H1 (cell line): ENCODE data around the gene ASPDH. TPM values are rescaled to one million over a fixed set of nuclear protein-coding genes. Genes with fewer than 3 reads are reported as not detected.
A peak's percentile ranks its signal among the peaks of the same experiment; 100 is the strongest.

Experiments
- CTCF ChIA-PET: fragments of 300-600 bp; sonication (Branson Sonifier 250); formaldehyde crosslinking; loops from one replicate; lab custom pipeline; 2021; ENCODE audit not compliant: partially characterized antibody; lab: Charles Lee
- POLR2A ChIA-PET: fragments of 300-600 bp; sonication (Branson Sonifier 250); formaldehyde crosslinking; loops from one replicate; lab custom pipeline; 2021; ENCODE audit warnings: inconsistent platforms; ENCODE audit not compliant: partially characterized antibody; lab: Charles Lee
- DNase-seq, 2 experiments: peaks; one replicate each; pipeline versions ENCODE4 v3.0.0 to v3.0.0-alpha.2; 2010 to 2022; ENCODE audit warnings: low spot score in 2 of 2, low read depth in 1 of 2, mixed read lengths in 1 of 2
- FAIRE-seq: peaks from 2 replicates; lab custom pipeline; 2011; peaks lifted over from hg19 to GRCh38; lab: Jason Lieb, UNC
- H2AFZ ChIP-seq: 2 replicates; pipeline ENCODE4 v1.8.1; 2012; ENCODE audit warnings: low read length, inconsistent platforms
- H2AK5ac ChIP-seq: 2 replicates; pipeline ENCODE4 v1.6.1; 2013; ENCODE audit warnings: low read depth, low read length
- H2BK120ac ChIP-seq: replicated peaks from 2 replicates; pipeline ENCODE3; 2013; ENCODE audit warnings: low read depth, low read length, inconsistent platforms
- H2BK12ac ChIP-seq: 2 replicates; pipeline ENCODE4 v1.6.1; 2013; ENCODE audit warnings: low read depth, low read length
- H2BK15ac ChIP-seq: 2 replicates; pipeline ENCODE4 v1.6.1; 2013; ENCODE audit warnings: low read length
- H2BK20ac ChIP-seq: 2 replicates; pipeline ENCODE4 v1.6.1; 2013; ENCODE audit warnings: low read length
- H2BK5ac ChIP-seq: 2 replicates; pipeline ENCODE4 v1.6.1; 2013; ENCODE audit warnings: low read depth, low read length
- H3K14ac ChIP-seq: 2 replicates; pipeline ENCODE4 v1.6.1; 2013; ENCODE audit warnings: inconsistent platforms; ENCODE audit not compliant: insufficient read length
- H3K18ac ChIP-seq: 2 replicates; pipeline ENCODE4 v1.6.1; 2013; ENCODE audit warnings: low read length; ENCODE audit errors: extremely low read depth
- H3K23ac ChIP-seq: 2 replicates; pipeline ENCODE4 v1.6.1; 2013; ENCODE audit warnings: inconsistent platforms; ENCODE audit not compliant: insufficient read length
- H3K23me2 ChIP-seq: 2 replicates; pipeline ENCODE4 v1.6.1; 2013; ENCODE audit warnings: low read depth, low read length
- H3K27ac ChIP-seq: 2 replicates; pipeline ENCODE4 v1.6.1; 2011; ENCODE audit warnings: low read depth, low read length, inconsistent platforms
- H3K27me3 ChIP-seq, 4 experiments: replicated peaks in 1 of 4; 1 replicate in 1 of 4; 2 replicates in 3 of 4; pipeline versions ENCODE4 v1.6.1 to v1.8.1; 2011 to 2013; ENCODE audit warnings: low read length in 3 of 4, mild to moderate bottlenecking in 3 of 4, inconsistent platforms in 2 of 4, mixed read lengths in 2 of 4, moderate library complexity in 1 of 4; ENCODE audit not compliant: control insufficient read depth in 3 of 4, insufficient read depth in 3 of 4; ENCODE audit errors: extremely low read depth in 1 of 4
- H3K36me3 ChIP-seq, 4 experiments: 2 replicates each; pipeline versions ENCODE4 v1.6.1 to v1.8.1; 2011 to 2013; ENCODE audit warnings: mild to moderate bottlenecking in 4 of 4, low read length in 3 of 4, moderate library complexity in 2 of 4, control low read depth in 1 of 4, inconsistent platforms in 1 of 4; ENCODE audit not compliant: insufficient read depth in 4 of 4, control insufficient read depth in 2 of 4
- H3K4ac ChIP-seq: replicated peaks from 2 replicates; pipeline ENCODE3; 2013; ENCODE audit warnings: low read length, low read depth, mixed read lengths, inconsistent platforms; ENCODE audit not compliant: insufficient read length
- H3K4me1 ChIP-seq, 4 experiments: replicated peaks in 1 of 4; 1 replicate in 1 of 4; 2 replicates in 3 of 4; pipeline versions ENCODE4 v1.6.1 to v1.8.1; 2011 to 2013; ENCODE audit warnings: low read length in 3 of 4, inconsistent platforms in 2 of 4, mixed read lengths in 1 of 4; ENCODE audit not compliant: insufficient read depth in 4 of 4, control insufficient read depth in 3 of 4
- H3K4me2 ChIP-seq, 2 experiments: 2 replicates each; pipeline versions ENCODE4 v1.6.1 to v1.8.1; 2011 to 2013; ENCODE audit warnings: low read depth in 2 of 2, low read length in 2 of 2, control low read depth in 1 of 2, inconsistent platforms in 1 of 2, mild to moderate bottlenecking in 1 of 2; ENCODE audit not compliant: insufficient read depth in 1 of 2
- H3K4me3 ChIP-seq, 4 experiments: fragments of 200-600, 300-600 bp in 1 of 4; sonication (generic), shearing (Covaris generic), sonication (Bioruptor Twin) in 1 of 4; 2 replicates each; pipeline versions ENCODE4 v1.5.1 to v1.8.1; 2011 to 2016; ENCODE audit warnings: low read length in 4 of 4, low read depth in 3 of 4, control low read depth in 2 of 4, inconsistent platforms in 2 of 4, mild to moderate bottlenecking in 2 of 4, mixed read lengths in 1 of 4, moderate library complexity in 1 of 4; ENCODE audit not compliant: insufficient read depth in 2 of 4; ENCODE audit errors: extremely low read depth in 1 of 4
- H3K56ac ChIP-seq: replicated peaks from 2 replicates; pipeline ENCODE3; 2013; ENCODE audit warnings: low read depth, mild to moderate bottlenecking, mixed read lengths, low read length, inconsistent platforms; ENCODE audit not compliant: insufficient read length
- H3K79me1 ChIP-seq: 2 replicates; pipeline ENCODE4 v1.6.1; 2013; ENCODE audit warnings: low read depth, low read length, control low read depth
- H3K79me2 ChIP-seq, 2 experiments: 2 replicates each; pipeline versions ENCODE4 v1.6.1 to v1.8.1; 2012 to 2013; ENCODE audit warnings: low read length in 2 of 2, mild to moderate bottlenecking in 2 of 2, inconsistent platforms in 1 of 2; ENCODE audit not compliant: insufficient read depth in 2 of 2, control insufficient read depth in 1 of 2
- H3K9ac ChIP-seq, 4 experiments: replicated peaks in 1 of 4; 1 replicate in 1 of 4; 2 replicates in 3 of 4; pipeline versions ENCODE4 v1.6.1 to v1.8.1; 2011 to 2013; ENCODE audit warnings: low read depth in 3 of 4, low read length in 3 of 4, control low read depth in 2 of 4, mild to moderate bottlenecking in 2 of 4, moderate library complexity in 2 of 4, inconsistent platforms in 1 of 4; ENCODE audit errors: extremely low read depth in 1 of 4
- H3K9me3 ChIP-seq, 2 experiments: 2 replicates each; pipeline versions ENCODE4 v1.6.1 to v1.8.1; 2012 to 2013; ENCODE audit warnings: mild to moderate bottlenecking in 2 of 2, moderate library complexity in 2 of 2, control low read depth in 1 of 2, inconsistent platforms in 1 of 2, low read depth in 1 of 2, low read length in 1 of 2, mixed read lengths in 1 of 2; ENCODE audit not compliant: insufficient read depth in 2 of 2
- H4K20me1 ChIP-seq, 2 experiments: replicated peaks in 1 of 2; 2 replicates each; pipeline versions ENCODE3 to v1.8.1; 2011 to 2013; ENCODE audit warnings: inconsistent platforms in 2 of 2, low read length in 2 of 2, mild to moderate bottlenecking in 1 of 2; ENCODE audit not compliant: insufficient read depth in 2 of 2, control insufficient read depth in 1 of 2
- H4K5ac ChIP-seq: 2 replicates; pipeline ENCODE4 v1.6.1; 2013; ENCODE audit warnings: low read length, low read depth, mixed read lengths, inconsistent platforms; ENCODE audit not compliant: insufficient read length
- H4K8ac ChIP-seq: 2 replicates; pipeline ENCODE4 v1.8.0; 2013; ENCODE audit warnings: mild to moderate bottlenecking, moderate library complexity, low read length, inconsistent platforms; ENCODE audit not compliant: insufficient read depth; ENCODE audit errors: extremely low read depth
- H4K91ac ChIP-seq: replicated peaks from 2 replicates; pipeline ENCODE3; 2013; ENCODE audit warnings: low read length, mixed read lengths, inconsistent platforms; ENCODE audit not compliant: insufficient read length
- ASH2L ChIP-seq: fragments of 200-600, 300-600 bp; sonication (generic); IDR thresholded peaks from one replicate; pipeline ENCODE4 v1.7.1; 2017; ENCODE audit warnings: low read length
- BCL11A ChIP-seq, 2 experiments: IDR thresholded peaks; one replicate each; pipeline ENCODE4 v1.6.1; 2011; ENCODE audit warnings: low read depth in 2 of 2, low read length in 2 of 2, mild to moderate bottlenecking in 2 of 2
- CREB1 ChIP-seq: IDR thresholded peaks from 2 replicates; pipeline ENCODE4 v1.6.1; 2012; ENCODE audit warnings: inconsistent platforms
- EGR1 ChIP-seq: IDR thresholded peaks from 2 replicates; pipeline ENCODE4 v1.6.1; 2011; ENCODE audit warnings: low read depth, low read length, borderline replicate concordance
- GABPA ChIP-seq: IDR thresholded peaks from 2 replicates; pipeline ENCODE4 v1.6.1; 2011; ENCODE audit warnings: mild to moderate bottlenecking, low read length, moderate library complexity, borderline replicate concordance; ENCODE audit not compliant: insufficient read depth
- HDAC6 ChIP-seq: IDR thresholded peaks from one replicate; pipeline ENCODE4 v1.7.1; 2012; ENCODE audit warnings: low read depth, mild to moderate bottlenecking, inconsistent platforms, low read length, moderate library complexity
- KDM1A ChIP-seq: fragments of 200-600, 300-600 bp; sonication (generic); IDR thresholded peaks from 2 replicates; pipeline ENCODE4 v1.7.1; 2016; ENCODE audit warnings: mild to moderate bottlenecking, low read length, borderline replicate concordance
- KDM4A ChIP-seq: IDR thresholded peaks from one replicate; pipeline ENCODE4 v1.7.1; 2012; ENCODE audit warnings: low read depth, mild to moderate bottlenecking, moderate library complexity, low read length, inconsistent platforms; ENCODE audit not compliant: severe bottlenecking
- RAD21 ChIP-seq, 2 experiments: IDR thresholded peaks in 1 of 2; conservative IDR thresholded peaks in 1 of 2; 2 replicates each; pipeline ENCODE4 v1.6.1; 2011; ENCODE audit warnings: low read depth in 2 of 2, low read length in 2 of 2, improper control_type of control experiment in 1 of 2, inconsistent platforms in 1 of 2, mild to moderate bottlenecking in 1 of 2, moderate library complexity in 1 of 2
- RNF2 ChIP-seq: fragments of 200-900, 300-1000 bp; sonication (generic); IDR thresholded peaks from 2 replicates; pipeline ENCODE4 v1.7.1; 2016; ENCODE audit warnings: borderline replicate concordance, low read depth, mild to moderate bottlenecking, antibody characterized with exemption, low read length; ENCODE audit not compliant: poor library complexity, severe bottlenecking; ENCODE audit errors: missing control alignments
- SIN3A ChIP-seq, 2 experiments: IDR thresholded peaks in 1 of 2; conservative IDR thresholded peaks in 1 of 2; 2 replicates each; pipeline ENCODE4 v1.6.1; 2011 to 2012; ENCODE audit warnings: low read length in 2 of 2, improper control_type of control experiment in 1 of 2, low read depth in 1 of 2, mild to moderate bottlenecking in 1 of 2
- SRF ChIP-seq: IDR thresholded peaks from 2 replicates; pipeline ENCODE4 v1.6.1; 2011; ENCODE audit warnings: mild to moderate bottlenecking, low read depth, low read length, moderate library complexity
- WGBS, 2 experiments: shearing (Covaris generic) in 1 of 2; methylation state at CpG; one replicate each; pipeline versions ENCODE4 v1.1.6 to v1.1.7; 2013 to 2015; ENCODE audit warnings: low lambda C conversion rate in 2 of 2, mixed read lengths in 2 of 2, inconsistent platforms in 1 of 2, low coverage in 1 of 2, missing lambda C conversion rate in 1 of 2; ENCODE audit not compliant: insufficient replicate concordance in 2 of 2, insufficient coverage in 1 of 2, insufficient read length in 1 of 2; ENCODE audit errors: extremely low coverage in 1 of 2, missing lambda C conversion rate in 1 of 2; 5-methylcytosine and 5-hydroxymethylcytosine counted together
- polyA plus RNA-seq, 7 experiments: library from polyadenylated mRNA; depleted of rRNA in 3 of 7; stranded (reverse) in 5 of 7; unstranded in 2 of 7; fragments of >200 nt in 5 of 7; fragments of 200-250 nt in 2 of 7; gene quantifications; 1 replicate in 5 of 7; 2 replicates in 1 of 7; 4 replicates in 1 of 7; pipeline versions ENCODE4 v1.2.1 to v1.2.3, GENCODE V29; 2011 to 2013; ENCODE audit warnings: missing spikeins in 2 of 7, mixed read lengths in 2 of 7
- total RNA-seq: library from RNA; stranded (reverse); fragmentation: NEBNext Ultra II Directional; extraction: Animal tissue kit (Norgen Biotek cat#: 25700); gene quantifications from 2 replicates; pipeline ENCODE4 v1.2.1, GENCODE V29; 2021

ASPDH gene
- total and polyA plus RNA-seq, 2 of the 8 experiments (the other 6 are each of a cell fraction or from before 2014, with no cell fraction given) = not detected

DNA sequence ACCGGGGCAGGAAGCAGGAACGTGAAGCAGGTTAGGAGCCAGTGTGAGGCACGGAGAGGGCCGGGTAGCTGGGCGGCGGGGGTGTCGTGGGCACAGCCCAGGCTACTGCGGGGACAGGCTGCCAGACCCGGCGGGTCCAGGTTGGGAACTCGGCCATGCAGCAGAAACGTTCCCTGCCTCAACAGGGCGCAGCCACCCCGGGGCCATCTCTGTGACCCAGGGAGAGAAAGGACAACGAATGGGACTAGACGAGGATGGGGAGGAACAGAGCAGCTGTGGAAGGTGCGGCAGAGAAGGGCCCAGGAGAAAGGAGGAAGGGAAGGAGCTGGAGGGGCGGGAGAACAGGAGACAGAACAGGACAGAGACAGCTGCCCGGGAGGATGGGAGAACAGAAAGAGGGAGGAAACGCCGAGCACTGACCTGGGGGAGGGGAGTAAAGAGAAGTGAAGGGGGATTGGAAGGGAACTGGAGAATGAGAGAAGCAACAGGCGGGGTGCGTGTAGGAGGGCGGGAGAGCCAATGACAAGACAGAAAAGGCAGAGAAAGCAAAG is 24.2 kb downstream of the ASPDH start:
- Histone ChIP-seq H3K4me1 (peaks cover 0 to 17% (median 9%) of the 10 kb centered on the region in 4 experiments; a peak in 5 of 7 replicates), H2BK5ac (no peak overlapping the region), H3K14ac (no peak overlapping the region), H3K79me2 (no peaks in the 10 kb centered on the region), H3K27me3 (peaks cover 10 to 65% (median 49%) of the 10 kb centered on the region in 4 experiments), H4K5ac (no peak overlapping the region), H3K23me2 (peaks cover 3% of the 10 kb centered on the region; the same call in 1 of the 2 replicates), H3K9me3 (peaks cover 20 to 23% of the 10 kb centered on the region in 2 experiments), H2AFZ (no peak overlapping the region), H3K79me1 (no peaks in the 10 kb centered on the region), H2BK20ac (no peak overlapping the region), H3K4me3 (peak overlapping the region in 1 of 4 experiments; percentile 41; a peak in 3 of 8 replicates), H4K20me1 (no peaks in the 10 kb centered on the region), H3K56ac (no peak overlapping the region), H2BK120ac (no peak overlapping the region), H2BK15ac (no peak overlapping the region), H2AK5ac (no peak overlapping the region), H3K36me3 (0 out of 8 replicates have a peak, but pooled peaks cover 0 to 3% (median 0%) of the 10 kb centered on the region in 4 experiments), H4K8ac (no peak overlapping the region; the same call in 1 of the 2 replicates), H2BK12ac (no peak overlapping the region), H3K4ac (no peak overlapping the region), H3K27ac (no peak overlapping the region), H3K9ac (no peak overlapping the region), H3K4me2 (peak overlapping the region; percentile 54 to 63), H4K91ac (no peak overlapping the region), H3K18ac (no peak overlapping the region), H3K23ac (no peak overlapping the region)
- POLR2A ChIA-PET = interaction anchor here (0.7 to 2.7 kb wide), 9 partner anchors 11 to 314 kb away, joined by 3 to 12 read pairs (median 4); partner anchors contain the start of genes EMC10, GARIN5A and JOSD2
- DNase-seq (peak in 1 of 2 experiments; percentile 60), FAIRE-seq (no peak)
- CTCF ChIA-PET = interaction anchor here (1.0 to 2.4 kb wide), 5 partner anchors 10 to 67 kb away, joined by 3 to 13 read pairs (median 3); no protein-coding TSS in a partner anchor
- TF ChIP-seq BCL11A (IDR thresholded peaks at IDR 0.05; ENCODE audit: low read depth in 2 of 2, low read length in 2 of 2) (no peak), KDM1A (no peak), RNF2 (no peak), HDAC6 (no peak), ASH2L (no peak), SRF (no peak), KDM4A (no peak), SIN3A (conservative IDR thresholded peaks at IDR 0.05 in 1 of 2, IDR thresholded peaks at IDR 0.05 in 1 of 2; ENCODE audit: low read depth in 1 of 2, low read length in 2 of 2) (no peak), CREB1 (no peak), GABPA (no peak), RAD21 (IDR thresholded peaks at IDR 0.05 in 1 of 2, conservative IDR thresholded peaks at IDR 0.05 in 1 of 2; ENCODE audit: low read depth in 2 of 2, low read length in 2 of 2) (no peak), EGR1 (no peak)
- WGBS, 2 experiments = 41% methylated on average over 18 of the region's 24 CpGs; no CpG with 5 or more reads in 1 of the 2 experiments
